HG02759 (cell line): ENCODE data around the gene NUP210.

ENCODE experiments used
- ATAC-seq: cut with Tn5 transposase; IDR thresholded peaks from one replicate; pipeline ENCODE4 v1.9.1; 2021; ENCODE audit warnings: mild to moderate bottlenecking, moderate library complexity; ENCODE audit not compliant: unreplicated experiment

The NUP210 gene

GRCh38 chr3:13296662-13297061 is 123.5 kb downstream of the NUP210 start:
- no peak for ATAC-seq

GRCh38 chr3:13294442-13295351 is 125.4 kb downstream of the NUP210 start:
- no peak for ATAC-seq

DNA sequence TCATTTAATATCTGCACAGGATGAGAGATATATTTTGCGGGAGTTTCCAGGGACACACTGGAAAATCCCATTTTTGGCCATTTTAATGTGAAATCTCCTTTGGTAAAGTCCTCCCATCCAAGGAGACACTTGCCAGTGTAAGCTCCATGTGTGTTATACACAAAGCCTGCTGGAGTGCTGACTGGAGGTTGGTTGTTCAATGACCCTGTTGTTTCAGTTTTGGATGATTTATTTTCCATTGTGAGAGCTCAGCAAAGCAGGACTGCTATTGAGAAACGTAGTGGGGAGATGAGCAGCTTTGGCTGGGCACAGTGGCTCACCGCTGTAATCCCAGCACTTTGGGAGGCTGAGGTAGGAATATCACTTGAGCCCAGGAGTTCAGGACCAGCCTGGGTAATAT is 127.7 kb downstream of the NUP210 start:
- ATAC-seq = no peak

DNA sequence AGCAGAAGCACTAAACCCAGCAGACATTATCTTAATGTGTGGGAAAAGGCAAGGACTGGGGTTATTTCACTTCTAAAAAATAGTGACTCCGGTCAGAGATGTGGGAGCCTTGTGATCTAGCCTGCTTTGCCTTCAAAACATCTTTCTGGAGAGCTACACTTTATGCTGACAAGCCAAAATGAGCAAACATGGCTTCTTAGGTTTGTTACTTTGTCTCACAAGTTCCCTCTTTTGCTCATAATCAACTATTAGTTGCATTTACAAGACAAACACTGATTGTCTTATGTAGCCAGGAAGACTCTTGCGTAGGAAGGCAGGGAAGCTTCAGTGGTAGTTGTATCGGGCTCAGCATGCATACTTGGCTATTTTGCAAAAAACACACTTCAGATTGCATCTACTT is 129.2 kb downstream of the NUP210 start:
- no peak for ATAC-seq

DNA sequence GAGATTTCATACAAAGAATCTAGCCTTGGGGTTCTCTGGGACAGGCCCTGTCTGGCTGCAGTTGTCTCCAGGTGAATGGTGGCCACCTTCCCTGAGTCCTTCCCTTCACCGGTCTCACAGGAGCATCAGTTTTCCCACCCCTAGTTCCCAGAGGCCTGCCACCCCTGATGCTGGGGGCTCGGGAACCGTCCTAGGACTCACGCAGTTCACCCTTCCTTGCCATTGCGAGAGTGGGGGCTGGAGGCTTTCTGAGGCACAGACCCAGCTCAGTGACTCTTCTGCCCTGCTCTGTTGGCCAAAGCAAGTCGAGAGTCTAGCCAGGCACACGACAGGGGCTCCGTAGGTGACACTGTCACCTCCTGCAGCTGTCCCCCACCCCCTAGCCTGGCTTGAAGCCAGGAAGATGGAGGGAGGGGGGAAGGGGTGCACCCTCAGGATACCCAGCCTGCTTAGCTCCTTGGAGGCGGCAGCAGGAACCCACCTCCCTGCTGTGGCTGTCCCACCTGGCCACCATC is 130.3 kb downstream of the NUP210 start:
- no peak for ATAC-seq

- ATAC-seq = no peak
Measured at GRCh38 chr3:13288732-13289718, 131.1 kb downstream of the NUP210 start.

DNA sequence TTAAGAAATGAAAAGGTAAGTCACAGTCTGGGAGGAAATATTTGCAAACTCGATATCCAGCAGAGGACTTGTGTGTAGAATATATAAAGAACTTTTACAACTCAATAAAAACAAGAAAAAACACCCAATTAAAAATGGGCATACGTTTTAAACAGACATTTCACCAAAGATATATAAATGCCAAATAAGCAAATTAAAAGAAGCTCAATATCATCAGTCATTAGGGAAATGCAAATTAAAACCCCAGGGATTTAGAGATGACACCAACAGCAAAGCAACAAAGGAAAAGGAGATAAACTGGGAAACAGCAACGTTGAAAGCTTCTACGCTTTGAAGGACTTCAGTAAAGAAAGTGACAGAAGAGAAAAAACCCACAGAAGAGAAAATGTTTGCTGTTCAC is 132.3 kb downstream of the NUP210 start:
- no peak for ATAC-seq

DNA sequence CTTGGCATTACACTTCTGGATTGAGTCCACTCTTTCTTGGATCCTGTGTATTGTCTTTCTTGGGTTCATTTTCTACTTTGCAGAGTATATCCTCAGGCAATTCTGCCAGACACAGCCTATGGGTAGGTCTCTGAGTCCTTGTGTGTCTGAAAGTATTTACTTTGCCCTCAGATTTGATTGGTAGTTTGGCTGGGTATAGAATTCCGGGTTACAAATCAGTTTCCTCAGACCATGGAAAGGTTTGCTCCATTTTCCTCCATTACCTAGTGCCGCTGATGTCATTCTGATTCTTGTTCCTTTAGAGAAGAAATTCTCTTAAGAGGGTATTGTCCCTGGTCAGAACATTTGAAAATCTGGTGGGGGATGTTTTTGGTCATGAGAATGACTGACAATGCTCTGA is 133.2 kb downstream of the NUP210 start:
- ATAC-seq = no peak

DNA sequence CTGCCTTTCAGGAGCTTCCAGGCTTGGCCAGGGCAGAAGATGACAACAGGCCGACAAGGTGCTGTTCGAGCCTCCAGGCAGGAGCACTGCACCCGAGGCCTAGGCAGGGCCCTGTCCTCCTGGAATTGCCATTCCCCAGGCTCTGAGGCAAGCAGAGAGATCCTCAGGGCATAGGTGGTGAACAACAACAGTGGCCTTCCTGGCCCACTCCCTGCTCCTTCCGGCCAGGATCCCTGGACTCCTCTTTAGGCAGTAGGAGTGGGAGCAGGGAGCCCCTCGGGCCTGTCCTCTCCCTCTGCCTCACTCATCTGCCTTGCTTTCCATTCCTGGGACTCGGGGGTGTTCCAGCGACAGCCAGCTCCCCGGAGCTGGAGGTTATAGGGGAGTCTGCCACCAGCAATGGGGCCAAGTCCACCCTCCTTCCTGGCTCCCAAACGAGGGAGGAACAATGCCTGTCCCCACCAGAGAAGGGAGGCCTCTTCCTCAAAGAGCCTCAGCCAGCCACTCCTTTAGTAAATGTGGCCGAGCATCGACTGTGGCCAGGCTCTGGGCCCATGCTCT is 135.0 kb downstream of the NUP210 start:
- ATAC-seq = no peak

- no peak for ATAC-seq
Measured at GRCh38 chr3:13283877-13284264, 136.3 kb downstream of the NUP210 start.

- peak; percentile 55 for ATAC-seq
Measured at GRCh38 chr3:13282986-13283876, 136.9 kb downstream of the NUP210 start.

DNA sequence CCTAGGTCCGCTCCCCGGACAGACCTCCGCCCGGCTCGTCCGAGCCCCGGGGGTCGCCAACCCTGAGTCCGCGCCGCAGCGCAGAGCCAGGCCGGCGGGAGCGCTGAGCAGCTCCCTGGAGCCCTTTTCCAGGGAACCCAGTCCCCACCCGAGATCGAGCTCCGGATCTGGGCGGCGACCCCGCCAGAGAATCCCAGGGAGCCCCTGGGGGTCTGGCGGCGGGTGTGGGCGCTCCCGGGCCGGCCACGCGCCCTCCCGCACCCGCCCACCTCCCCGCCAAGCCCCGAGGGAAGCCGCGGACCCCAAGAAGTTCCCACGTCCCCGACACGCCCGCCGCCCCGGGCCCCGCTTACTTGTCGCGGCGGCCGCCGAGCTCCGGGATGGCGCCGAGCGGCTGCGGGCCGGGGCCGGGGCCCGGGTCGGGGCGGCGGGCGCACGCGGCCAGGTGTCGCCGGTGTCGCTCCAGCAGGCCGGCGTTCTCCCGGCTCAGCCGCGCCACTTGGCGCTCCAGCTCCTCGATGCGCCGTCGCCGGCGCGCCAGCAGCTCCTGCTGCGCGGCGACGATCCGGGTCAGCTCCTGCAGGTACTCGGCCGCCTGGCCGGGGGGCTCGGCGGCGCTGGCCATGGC is 137.7 kb downstream of the NUP210 start:
- peak; percentile 30 for ATAC-seq

GRCh38 chr3:13281507-13282357 is 138.4 kb downstream of the NUP210 start:
- no peak for ATAC-seq

DNA sequence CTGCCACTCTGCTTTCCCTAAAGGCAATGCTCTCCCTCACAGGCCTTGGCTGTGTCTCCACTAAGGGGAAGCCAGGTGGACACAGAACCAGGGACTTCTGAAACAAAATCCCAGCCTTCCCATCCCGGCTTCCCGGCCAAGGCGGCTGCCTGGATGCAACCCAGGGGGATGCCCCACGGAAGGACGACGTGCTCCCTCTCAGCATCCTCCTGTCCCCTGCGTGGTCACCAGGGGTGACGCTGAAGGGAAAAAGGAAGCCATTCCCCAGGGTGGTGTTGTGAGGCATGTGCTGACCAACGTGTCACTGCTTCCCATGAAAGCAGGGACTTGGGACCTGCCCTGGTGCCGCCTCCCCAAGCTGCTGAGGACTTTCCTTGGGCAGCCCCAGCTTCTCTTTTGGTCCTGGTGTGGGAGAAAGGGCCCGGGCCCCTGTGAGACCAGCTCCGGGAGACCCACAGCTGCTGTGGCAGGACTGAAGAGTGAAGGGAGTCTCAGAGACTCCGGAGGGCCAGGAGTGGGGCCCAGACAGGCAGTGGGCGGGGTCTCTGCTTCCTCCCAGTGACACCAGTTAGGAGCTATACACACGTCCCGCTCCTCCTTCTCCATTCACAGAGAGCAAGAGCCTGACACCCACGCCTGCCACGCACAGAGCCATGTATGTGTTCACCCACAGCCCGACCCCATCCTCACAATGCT is 139.2 kb downstream of the NUP210 start:
- no peak for ATAC-seq

GRCh38 chr3:13280122-13280790 is 139.9 kb downstream of the NUP210 start:
- ATAC-seq = no peak

GRCh38 chr3:13279532-13279910 is 140.6 kb downstream of the NUP210 start:
- ATAC-seq = no peak

DNA sequence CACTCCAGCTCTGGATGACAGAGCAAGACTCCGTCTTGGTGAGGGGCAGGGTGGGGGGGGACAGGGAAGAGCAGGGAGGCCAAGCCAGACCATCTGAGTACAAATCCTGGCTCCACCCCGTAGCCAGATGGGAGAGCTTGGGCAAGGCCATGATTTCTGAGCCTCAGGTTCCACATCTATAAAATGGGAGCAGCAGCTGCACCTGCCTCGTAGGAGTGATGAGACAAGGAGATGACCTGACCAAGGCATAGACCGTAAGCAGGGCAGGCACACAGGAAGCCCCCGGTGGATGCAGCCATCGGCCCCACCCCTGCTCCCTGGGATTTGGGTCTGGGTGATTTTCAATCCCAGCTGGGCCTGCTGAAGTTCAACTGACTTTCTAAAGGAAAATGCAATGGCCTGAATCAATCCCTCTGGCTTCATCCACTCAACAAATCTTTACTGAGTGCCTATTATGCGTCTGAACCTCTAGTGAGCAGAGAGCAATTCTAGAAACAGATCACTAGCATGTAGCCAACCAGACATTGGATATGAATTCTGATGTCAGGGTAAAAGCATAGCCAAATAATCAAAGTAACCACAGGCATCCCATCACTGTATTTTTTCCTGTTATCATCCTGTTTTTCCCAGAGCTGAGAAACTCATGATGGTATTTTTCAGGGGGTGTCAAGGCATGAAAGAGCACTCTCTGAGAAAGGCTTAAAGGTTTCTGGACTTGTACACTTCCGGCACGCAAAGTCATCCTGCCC is 141.2 kb downstream of the NUP210 start:
- no peak for ATAC-seq
